ENCODE results near the gene C14orf93.

C14orf93 gene

GRCh38 chr14:22979748-22980392, 30.1 kb downstream of the C14orf93 start:
- CTCF ChIA-PET, result interaction anchor here (2.2 kb wide), 1 partner anchor 15 kb away, joined by 4 read pairs; no protein-coding TSS in a partner anchor

GRCh38 chr14:22978981-22979671, 30.8 kb downstream of the C14orf93 start:
- POLR2A ChIA-PET, result interaction anchor here (1.2 to 4.2 kb wide), 5 partner anchors 11 to 342 kb away, joined by 3 to 27 read pairs (median 15); partner anchors contain the start of gene HAUS4
- TF ChIP-seq SP1 (IDR thresholded peaks at IDR 0.05), result no peak
- no peak for TF ChIP-seq BHLHE40 (IDR thresholded peaks at IDR 0.05; ENCODE audit: borderline replicate concordance)
- TF ChIP-seq CTBP1 (IDR thresholded peaks at IDR 0.05; ENCODE audit: borderline replicate concordance), result no peak
- no peak for TF ChIP-seq FOXA1 (IDR thresholded peaks at IDR 0.05)
- TF ChIP-seq ZNF384 (IDR thresholded peaks at IDR 0.05), result no peak
- no peak for TF ChIP-seq PKNOX1 (IDR thresholded peaks at IDR 0.05)
- DNase-seq (ENCODE audit: extremely low spot score), result no peak
- CTCF ChIA-PET, result interaction anchor here (2.2 to 3.3 kb wide), 2 partner anchors 7 to 16 kb away, joined by 4 to 29 read pairs; no protein-coding TSS in a partner anchor

More at GRCh38 chr14:22979748-22980392, 30.1 kb downstream of the C14orf93 start:
- DNase-seq (ENCODE audit: extremely low spot score), result no peak
- POLR2A ChIA-PET, result interaction anchor here (4.2 kb wide), 1 partner anchor 24 kb away, joined by 27 read pairs; the partner anchor contains the start of gene HAUS4
- no peak for TF ChIP-seq LEF1 (IDR thresholded peaks at IDR 0.05; ENCODE audit: borderline replicate concordance)
- no peak for TF ChIP-seq HDGF (IDR thresholded peaks at IDR 0.05; ENCODE audit: borderline replicate concordance)
- TF ChIP-seq SUZ12 (IDR thresholded peaks at IDR 0.05), result no peak
- no peak for TF ChIP-seq FOXK2 (IDR thresholded peaks at IDR 0.05)
- TF ChIP-seq FOXA1 (IDR thresholded peaks at IDR 0.05), result no peak
- no peak for TF ChIP-seq ZNF384 (IDR thresholded peaks at IDR 0.05)
- TF ChIP-seq PKNOX1 (IDR thresholded peaks at IDR 0.05), result no peak
- TF ChIP-seq ELF4 (IDR thresholded peaks at IDR 0.05), result no peak
- no peak for TF ChIP-seq ARNT (IDR thresholded peaks at IDR 0.05)
- TF ChIP-seq TARDBP (IDR thresholded peaks at IDR 0.05), result no peak
- no peak for TF ChIP-seq FOXM1 (IDR thresholded peaks at IDR 0.05; ENCODE audit: borderline replicate concordance)
- no peak for TF ChIP-seq SP1 (IDR thresholded peaks at IDR 0.05)
- TF ChIP-seq L3MBTL2 (conservative IDR thresholded peaks at IDR 0.05), result no peak
- no peak for TF ChIP-seq CTBP1 (IDR thresholded peaks at IDR 0.05; ENCODE audit: borderline replicate concordance)
- TF ChIP-seq BHLHE40 (IDR thresholded peaks at IDR 0.05; ENCODE audit: borderline replicate concordance), result no peak
- TF ChIP-seq NFRKB (IDR thresholded peaks at IDR 0.05), result no peak

GRCh38 chr14:22978487-22978837, 31.5 kb downstream of the C14orf93 start:
- DNase-seq (ENCODE audit: extremely low spot score), result no peak
- ChIA-PET POLR2A (interaction anchor here (0.9 to 3.9 kb wide), 8 partner anchors 10 to 342 kb away, joined by 3 to 27 read pairs (median 16); partner anchors contain the start of genes CDH24, HAUS4 and PRMT5), CTCF (interaction anchor here (1.5 to 3.3 kb wide), 4 partner anchors 8 to 90 kb away, joined by 4 to 29 read pairs (median 8); no protein-coding TSS in a partner anchor)
- TF ChIP-seq NFRKB (IDR thresholded peaks at IDR 0.05) (no peak), ARNT (IDR thresholded peaks at IDR 0.05) (no peak), ELF4 (IDR thresholded peaks at IDR 0.05) (no peak)

- ChIA-PET CTCF (interaction anchor here (1.3 to 3.3 kb wide), 6 partner anchors 9 to 91 kb away, joined by 4 to 29 read pairs (median 7); no protein-coding TSS in a partner anchor), POLR2A (interaction anchor here (0.9 to 7.3 kb wide), 14 partner anchors 6 to 343 kb away, joined by 3 to 56 read pairs (median 7); partner anchors contain the start of genes AJUBA, CDH24, HAUS4 and PRMT5)
- DNase-seq (ENCODE audit: extremely low spot score), result no peak
- TF ChIP-seq FOXK2 (IDR thresholded peaks at IDR 0.05), result no peak
- TF ChIP-seq CTBP1 (IDR thresholded peaks at IDR 0.05; ENCODE audit: borderline replicate concordance), result no peak
These were observed 32.1 kb downstream of the C14orf93 start for GRCh38 chr14:22977684-22978486.

GRCh38 chr14:22977434-22977683, 32.6 kb downstream of the C14orf93 start:
- no peak for DNase-seq (ENCODE audit: extremely low spot score)
- CTCF ChIA-PET, result interaction anchor here (1.2 to 3.3 kb wide), 7 partner anchors 9 to 91 kb away, joined by 5 to 29 read pairs (median 7); no protein-coding TSS in a partner anchor
- no peak for TF ChIP-seq SP1 (IDR thresholded peaks at IDR 0.05)
- no peak for TF ChIP-seq FOXM1 (IDR thresholded peaks at IDR 0.05; ENCODE audit: borderline replicate concordance)
- TF ChIP-seq L3MBTL2 (conservative IDR thresholded peaks at IDR 0.05), result no peak
- TF ChIP-seq PKNOX1 (IDR thresholded peaks at IDR 0.05), result no peak
- no peak for TF ChIP-seq CTBP1 (IDR thresholded peaks at IDR 0.05; ENCODE audit: borderline replicate concordance)

More at GRCh38 chr14:22977434-22977683, 32.6 kb downstream of the C14orf93 start:
- POLR2A ChIA-PET, result interaction anchor here (1.0 to 7.3 kb wide), 16 partner anchors 7 to 118 kb away, joined by 3 to 56 read pairs (median 6); partner anchors contain the start of genes AJUBA, C14orf119, CDH24 and HAUS4
